Lower leg skin (tissue), 4 donors: ENCODE data around the gene ALG6. TPM values are rescaled to one million over a fixed set of nuclear protein-coding genes. Genes with fewer than 3 reads are reported as not detected.
A peak's percentile ranks its signal among the peaks of the same experiment; 100 is the strongest.

Experiments used
- DNase-seq, 2 donors: peaks; one replicate each; pipeline ENCODE4 v3.0.0-alpha.2; 2019; ENCODE audit warnings: low spot score in 2 of 2
- H3K4me3 ChIP-seq: fragments of 200-600 bp; sonication (generic); 2 replicates; pipeline ENCODE4 v1.5.1; 2017; ENCODE audit warnings: mild to moderate bottlenecking, low read depth; ENCODE audit not compliant: poor library complexity, severe bottlenecking
- POLR2A ChIP-seq, 2 donors: fragments of 450-650 bp; IDR thresholded peaks; one replicate each; pipeline ENCODE4 v1.6.1; 2016 to 2017; ENCODE audit warnings: antibody characterized with exemption in 2 of 2, mild to moderate bottlenecking in 1 of 2, moderate library complexity in 1 of 2
- WGBS, 2 donors: methylation state at CpG; one replicate each; pipeline ENCODE4 v1.1.5; 2018; 5-methylcytosine and 5-hydroxymethylcytosine counted together
- intact Hi-C: fragments of 100-400 bp; cut with DNase I; formaldehyde crosslinking; loops from one replicate; pipeline ENCODE4 v1.15.0; 2023; ENCODE audit warnings: low total_unique reads
- total RNA-seq, 4 donors: library from RNA; depleted of rRNA; stranded (reverse); fragments of >200 nt; gene quantifications; one replicate each; pipeline ENCODE4 v1.1.0, GENCODE V29; 2016
- TF ChIP-seq, protein P1 (sequence below), 3 donors: fragments of 450-650 bp; IDR thresholded peaks; one replicate each; pipeline ENCODE4 v1.5.1; 2016; ENCODE audit warnings: antibody characterized with exemption in 3 of 3, mild to moderate bottlenecking in 3 of 3, moderate library complexity in 2 of 3

ALG6 gene
- total RNA-seq, 4 donors from 2014 or later, result 8.4 to 14.7 (median 12.3) TPM

DNA sequence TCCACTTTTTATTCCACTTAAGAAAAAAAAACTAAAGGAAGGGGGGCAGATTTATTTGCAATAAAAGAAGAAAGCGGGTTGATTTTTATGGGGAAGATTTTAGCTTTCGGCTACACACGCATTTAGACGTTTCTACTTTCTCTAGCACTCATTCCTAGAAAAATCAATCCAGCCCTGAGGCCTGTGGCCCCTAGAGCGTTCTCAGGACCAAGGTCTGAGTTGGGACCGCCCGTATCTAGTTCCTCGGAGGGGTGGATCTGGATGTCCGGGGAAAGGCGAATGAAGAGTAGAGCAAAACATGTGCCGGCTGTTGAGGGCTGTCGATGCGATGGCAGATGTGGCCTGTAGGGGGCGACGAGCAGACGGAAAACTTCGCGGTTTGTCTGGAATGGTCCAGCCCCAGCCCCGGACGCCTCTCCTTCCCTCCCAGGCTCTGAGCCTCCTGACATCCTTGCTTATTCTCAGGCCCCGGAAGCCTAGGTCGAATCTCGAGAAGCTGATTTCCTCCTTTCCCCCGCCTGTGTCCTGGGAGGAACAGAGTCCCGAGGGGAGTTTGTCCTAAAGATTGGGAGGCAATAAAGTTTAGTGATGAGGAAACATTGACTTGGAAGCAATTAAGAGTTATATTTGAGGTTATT lies 39.9 kb upstream of the ALG6 start:
- WGBS, 2 donors, result 12 to 16% methylated on average over 25 of the region's 25 CpGs
- DNase-seq, result peak; percentile 32 to 91
- intact Hi-C loops, result no loop called here
- TF ChIP-seq, protein P1, sequence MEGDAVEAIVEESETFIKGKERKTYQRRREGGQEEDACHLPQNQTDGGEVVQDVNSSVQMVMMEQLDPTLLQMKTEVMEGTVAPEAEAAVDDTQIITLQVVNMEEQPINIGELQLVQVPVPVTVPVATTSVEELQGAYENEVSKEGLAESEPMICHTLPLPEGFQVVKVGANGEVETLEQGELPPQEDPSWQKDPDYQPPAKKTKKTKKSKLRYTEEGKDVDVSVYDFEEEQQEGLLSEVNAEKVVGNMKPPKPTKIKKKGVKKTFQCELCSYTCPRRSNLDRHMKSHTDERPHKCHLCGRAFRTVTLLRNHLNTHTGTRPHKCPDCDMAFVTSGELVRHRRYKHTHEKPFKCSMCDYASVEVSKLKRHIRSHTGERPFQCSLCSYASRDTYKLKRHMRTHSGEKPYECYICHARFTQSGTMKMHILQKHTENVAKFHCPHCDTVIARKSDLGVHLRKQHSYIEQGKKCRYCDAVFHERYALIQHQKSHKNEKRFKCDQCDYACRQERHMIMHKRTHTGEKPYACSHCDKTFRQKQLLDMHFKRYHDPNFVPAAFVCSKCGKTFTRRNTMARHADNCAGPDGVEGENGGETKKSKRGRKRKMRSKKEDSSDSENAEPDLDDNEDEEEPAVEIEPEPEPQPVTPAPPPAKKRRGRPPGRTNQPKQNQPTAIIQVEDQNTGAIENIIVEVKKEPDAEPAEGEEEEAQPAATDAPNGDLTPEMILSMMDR (IDR thresholded peaks at IDR 0.05), result no peak
- no peak for TF ChIP-seq POLR2A (IDR thresholded peaks at IDR 0.05)
- no peak overlapping the region for H3K4me3 ChIP-seq

DNA sequence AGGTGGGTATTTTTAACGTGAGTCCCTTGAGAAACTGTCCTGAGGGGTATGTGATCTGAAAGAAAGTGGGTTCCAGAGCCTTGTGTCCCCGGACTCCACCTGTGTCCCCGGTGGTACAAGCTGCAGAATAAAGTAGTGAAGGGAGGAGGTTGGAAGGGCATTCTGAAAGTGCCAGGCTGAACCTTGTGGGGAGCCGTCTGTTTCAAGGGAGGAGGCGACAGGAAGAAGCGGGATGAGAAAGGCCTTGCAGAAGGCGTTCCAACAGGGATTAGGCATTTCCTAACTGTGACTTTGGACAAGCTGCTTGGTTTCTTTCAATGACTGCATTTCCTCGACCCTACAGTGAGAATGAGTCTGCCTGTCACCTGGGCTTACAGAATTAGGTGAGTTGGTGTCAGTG lies 39.3 kb upstream of the ALG6 start:
- H3K4me3 ChIP-seq, result no peak overlapping the region
- 68 to 73% methylated on average over 8 of the region's 8 CpGs for WGBS, 2 donors
- no peak for TF ChIP-seq POLR2A (IDR thresholded peaks at IDR 0.05)
- TF ChIP-seq, protein P1 (IDR thresholded peaks at IDR 0.05), result no peak
- intact Hi-C loops, result no loop called here
- DNase-seq, result no peak

DNA sequence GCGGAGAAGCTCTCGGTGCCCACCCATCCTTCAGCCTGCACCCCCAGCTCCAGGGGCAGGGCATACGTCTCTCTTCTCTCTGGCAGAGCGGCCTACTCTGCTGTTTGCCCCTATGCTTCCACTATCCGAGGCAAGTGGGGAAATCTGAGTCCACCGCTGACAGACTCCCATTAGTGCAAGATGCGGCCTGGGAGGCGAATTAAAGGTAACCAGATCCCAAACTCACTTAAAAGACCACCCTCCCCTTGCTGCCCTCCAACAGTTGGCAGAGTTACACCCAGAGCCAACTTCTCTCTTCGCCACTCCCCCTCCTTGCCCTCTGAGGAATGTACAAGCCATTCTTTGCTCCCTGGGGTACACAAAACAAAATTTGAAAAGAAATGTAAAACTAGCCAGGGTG lies 38.6 kb upstream of the ALG6 start:
- no peak for TF ChIP-seq POLR2A (IDR thresholded peaks at IDR 0.05)
- TF ChIP-seq, protein P1 (IDR thresholded peaks at IDR 0.05), result no peak
- intact Hi-C loops, result no loop called here

DNA sequence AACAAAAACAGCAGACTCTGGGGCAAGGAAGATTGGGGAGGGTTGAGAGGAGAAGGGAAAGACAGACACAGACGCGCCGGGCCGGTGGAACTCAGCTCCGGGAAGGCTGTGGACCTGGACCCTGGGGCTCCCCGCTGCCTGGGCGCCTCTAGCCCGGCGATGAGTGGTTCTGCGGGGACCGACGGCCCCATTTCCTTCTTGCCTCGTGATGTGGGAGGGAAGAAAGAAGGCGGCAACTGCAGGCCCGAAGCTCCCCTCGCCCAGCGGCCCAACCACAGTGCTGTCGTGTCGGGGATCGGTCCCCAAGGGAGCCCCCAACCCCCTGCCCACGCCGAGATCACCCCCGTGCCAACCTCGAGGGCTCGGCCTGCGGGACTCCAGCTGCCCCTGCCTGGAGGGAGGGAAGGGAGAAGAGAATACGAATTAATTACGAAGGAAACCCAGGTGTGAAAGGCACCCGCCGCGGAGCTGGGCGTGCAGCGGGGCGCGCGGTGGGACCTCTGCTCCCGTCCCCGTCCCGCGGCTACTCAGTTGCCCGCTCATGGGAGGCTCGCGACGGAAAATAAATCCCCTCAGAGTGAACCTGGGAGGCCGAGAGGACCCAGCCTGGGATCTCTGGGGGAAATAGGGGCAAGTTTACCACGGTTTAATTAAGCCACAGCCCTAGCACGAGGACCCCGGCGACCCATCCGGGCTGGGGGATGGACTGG lies 37.7 kb upstream of the ALG6 start:
- intact Hi-C loops, result no loop called here
- no peak overlapping the region for H3K4me3 ChIP-seq
- no peak for DNase-seq
- TF ChIP-seq POLR2A (IDR thresholded peaks at IDR 0.05), result no peak
- TF ChIP-seq, protein P1 (IDR thresholded peaks at IDR 0.05), result no peak
- WGBS, 2 donors, result 7 to 10% methylated on average over 36 to 49 of the region's 50 CpGs

More for the DNA sequence above, 38.6 kb upstream of the ALG6 start:
- no peak for DNase-seq
- 89 to 91% methylated on average over 9 of the region's 9 CpGs for WGBS, 2 donors
- H3K4me3 ChIP-seq, result no peak overlapping the region

DNA sequence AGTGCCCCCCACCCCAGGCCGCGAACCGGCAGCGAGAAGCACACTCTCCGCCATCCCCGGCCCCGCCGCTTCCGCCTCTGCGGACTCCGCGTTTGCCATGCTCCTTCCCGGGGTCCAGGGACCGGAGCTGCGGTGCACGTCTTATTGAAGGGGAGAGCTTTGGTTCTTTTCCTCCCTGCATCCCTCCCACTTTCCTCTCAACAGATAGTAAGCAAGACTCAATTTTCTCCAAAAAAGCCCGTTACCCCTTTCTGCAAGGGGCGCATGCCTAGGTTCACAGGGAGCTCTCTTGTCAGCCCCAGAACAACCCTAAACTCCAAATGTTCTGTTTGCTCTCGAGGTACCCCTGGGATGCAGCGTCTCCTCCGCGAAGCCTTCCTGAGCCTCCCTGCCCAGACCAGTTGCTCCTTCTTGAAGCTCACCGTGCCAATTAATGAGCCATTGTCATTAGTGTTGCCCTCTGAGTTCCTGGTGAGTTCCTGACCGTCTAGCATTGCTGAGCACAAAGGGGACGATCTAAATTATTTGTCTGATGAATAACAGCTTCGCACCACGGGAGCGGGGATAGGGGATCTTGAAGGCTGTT lies 37.0 kb upstream of the ALG6 start:
- TF ChIP-seq, protein P1 (IDR thresholded peaks at IDR 0.05), result no peak
- no peak for TF ChIP-seq POLR2A (IDR thresholded peaks at IDR 0.05)
- WGBS, 2 donors, result 9 to 14% methylated on average over 28 of the region's 28 CpGs
- intact Hi-C loops, result no loop called here
- DNase-seq, result no peak
- H3K4me3 ChIP-seq, result no peak overlapping the region
